H9 (cell line): ENCODE results near the gene FCER1G. TPM values are rescaled to one million over a fixed set of nuclear protein-coding genes. Genes with fewer than 3 reads are reported as not detected.

ENCODE experiments used
- DNase-seq: peaks from one replicate; pipeline ENCODE4 v3.0.0-alpha.2; 2017
- H2AFZ ChIP-seq: one replicate; pipeline ENCODE4 v1.6.1; 2013; ENCODE audit warnings: mild to moderate bottlenecking, low read length, control low read depth, moderate library complexity
- H2AK5ac ChIP-seq: 2 replicates; pipeline ENCODE4 v1.6.1; 2013; ENCODE audit warnings: low read length, control low read depth, mixed read lengths; ENCODE audit not compliant: insufficient read length
- H2BK120ac ChIP-seq: one replicate; pipeline ENCODE4 v1.6.1; 2013; ENCODE audit warnings: low read depth, mild to moderate bottlenecking, low read length, control low read depth, inconsistent platforms; ENCODE audit not compliant: poor library complexity, severe bottlenecking
- H2BK12ac ChIP-seq: 2 replicates; pipeline ENCODE4 v1.6.1; 2013; ENCODE audit warnings: low read length, control low read depth, mixed read lengths, low read depth; ENCODE audit not compliant: insufficient read length
- H2BK15ac ChIP-seq: 2 replicates; pipeline ENCODE4 v1.6.1; 2013; ENCODE audit warnings: low read depth, low read length, control low read depth
- H2BK20ac ChIP-seq: one replicate; pipeline ENCODE4 v1.6.1; 2013; ENCODE audit warnings: low read depth, mild to moderate bottlenecking, low read length, control low read depth, inconsistent platforms; ENCODE audit not compliant: poor library complexity, severe bottlenecking
- H2BK5ac ChIP-seq: 2 replicates; pipeline ENCODE4 v1.6.1; 2013; ENCODE audit warnings: low read length, control low read depth, mixed read lengths; ENCODE audit not compliant: insufficient read length
- H3K14ac ChIP-seq: 2 replicates; pipeline ENCODE4 v1.6.1; 2013; ENCODE audit warnings: low read length, control low read depth; ENCODE audit not compliant: insufficient read depth
- H3K18ac ChIP-seq: 2 replicates; pipeline ENCODE4 v1.6.1; 2013; ENCODE audit warnings: low read depth, mild to moderate bottlenecking, mixed read lengths, low read length, control low read depth; ENCODE audit not compliant: insufficient read length
- H3K23ac ChIP-seq: 2 replicates; pipeline ENCODE4 v1.6.1; 2013; ENCODE audit warnings: low read length, control low read depth, mixed read lengths, low read depth; ENCODE audit not compliant: insufficient read length
- H3K23me2 ChIP-seq: 2 replicates; pipeline ENCODE4 v1.6.1; 2013; ENCODE audit warnings: low read depth, mild to moderate bottlenecking, mixed read lengths, low read length, control low read depth; ENCODE audit not compliant: insufficient read length, poor library complexity, severe bottlenecking
- H3K27ac ChIP-seq: 2 replicates; pipeline ENCODE4 v1.5.1; 2013; ENCODE audit warnings: low read length, control low read depth, mixed read lengths, low read depth; ENCODE audit not compliant: insufficient read length
- H3K27me3 ChIP-seq: 2 replicates; pipeline ENCODE4 v1.6.1; 2013; ENCODE audit warnings: low read length, control low read depth, inconsistent platforms; ENCODE audit not compliant: insufficient read depth
- H3K4ac ChIP-seq: 2 replicates; pipeline ENCODE4 v1.6.1; 2013; ENCODE audit warnings: low read depth, mild to moderate bottlenecking, control low read depth, inconsistent platforms, low read length, moderate library complexity
- H3K4me1 ChIP-seq: 2 replicates; pipeline ENCODE4 v1.6.1; 2013; ENCODE audit warnings: low read length, control low read depth, inconsistent platforms; ENCODE audit not compliant: insufficient read depth
- H3K4me2 ChIP-seq: 2 replicates; pipeline ENCODE4 v1.6.1; 2013; ENCODE audit warnings: low read length, control low read depth, mixed read lengths; ENCODE audit not compliant: insufficient read length, insufficient read depth
- H3K56ac ChIP-seq: 2 replicates; pipeline ENCODE4 v1.6.1; 2013; ENCODE audit warnings: low read depth, mild to moderate bottlenecking, mixed read lengths, low read length, control low read depth; ENCODE audit not compliant: insufficient read length
- H3K79me1 ChIP-seq: 2 replicates; pipeline ENCODE4 v1.6.1; 2013; ENCODE audit warnings: low read depth, mild to moderate bottlenecking, moderate library complexity, low read length, control low read depth, inconsistent platforms; ENCODE audit not compliant: insufficient read depth, poor library complexity, severe bottlenecking
- H3K79me2 ChIP-seq: 2 replicates; pipeline ENCODE4 v1.6.1; 2013; ENCODE audit warnings: low read length, control low read depth, inconsistent platforms; ENCODE audit not compliant: insufficient read depth
- H3K9ac ChIP-seq: 2 replicates; pipeline ENCODE4 v1.6.1; 2013; ENCODE audit warnings: low read length, control low read depth, mixed read lengths; ENCODE audit not compliant: insufficient read length; ENCODE audit errors: extremely low read depth
- H3K9me3 ChIP-seq: one replicate; pipeline ENCODE4 v1.6.1; 2013; ENCODE audit warnings: low read depth, low read length, inconsistent platforms; ENCODE audit not compliant: control insufficient read depth
- H3T11ph ChIP-seq: one replicate; pipeline ENCODE4 v1.6.1; 2013; ENCODE audit warnings: mild to moderate bottlenecking, low read length, control low read depth, inconsistent platforms
- H4K20me1 ChIP-seq: one replicate; pipeline ENCODE4 v1.6.1; 2013; ENCODE audit not compliant: control insufficient read depth, insufficient read length, insufficient read depth
- H4K5ac ChIP-seq: 2 replicates; pipeline ENCODE4 v1.6.1; 2013; ENCODE audit warnings: low read depth, mild to moderate bottlenecking, mixed read lengths, low read length, control low read depth; ENCODE audit not compliant: insufficient read length
- H4K8ac ChIP-seq: replicated peaks from 2 replicates; pipeline ENCODE4 v1.6.1; 2013; ENCODE audit warnings: low read length, control low read depth, mixed read lengths, low read depth; ENCODE audit not compliant: insufficient read length
- H4K91ac ChIP-seq: 2 replicates; pipeline ENCODE4 v1.6.1; 2013; ENCODE audit warnings: low read depth, mild to moderate bottlenecking, moderate library complexity, mixed read lengths, low read length, control low read depth; ENCODE audit not compliant: insufficient read length
- H3K27ac Mint-ChIP-seq, 3 experiments: 2 replicates in 2 of 3; 3 replicates in 1 of 3; pipeline ENCODE4 v1.8.0; 2020 to 2021; ENCODE audit warnings: mixed read lengths in 3 of 3, mild to moderate bottlenecking in 1 of 3, moderate library complexity in 1 of 3
- H3K27me3 Mint-ChIP-seq: 2 replicates; pipeline ENCODE4 v1.8.0; 2021; ENCODE audit warnings: low read depth, mild to moderate bottlenecking, moderate library complexity, mixed read lengths
- H3K36me3 Mint-ChIP-seq, 3 experiments: 2 replicates in 2 of 3; 3 replicates in 1 of 3; pipeline ENCODE4 v1.8.0; 2020 to 2021; ENCODE audit warnings: low read depth in 3 of 3, mixed read lengths in 3 of 3; ENCODE audit not compliant: insufficient read depth in 1 of 3
- H3K4me1 Mint-ChIP-seq, 2 experiments: 2 replicates each; pipeline ENCODE4 v1.8.0; 2020; ENCODE audit warnings: mixed read lengths in 2 of 2
- H3K4me3 Mint-ChIP-seq, 2 experiments: 2 replicates in 1 of 2; 3 replicates in 1 of 2; pipeline ENCODE4 v1.8.0; 2020 to 2021; ENCODE audit warnings: mild to moderate bottlenecking in 2 of 2, mixed read lengths in 2 of 2, moderate library complexity in 1 of 2
- H3K9me3 Mint-ChIP-seq, 2 experiments: 2 replicates in 1 of 2; 3 replicates in 1 of 2; pipeline ENCODE4 v1.8.0; 2020; ENCODE audit warnings: mild to moderate bottlenecking in 2 of 2, mixed read lengths in 2 of 2, moderate library complexity in 1 of 2
- WGBS: extraction: QIAGEN DNeasy Blood & Tissue Kit; methylation state at CpG from one replicate; pipeline ENCODE4 v1.1.7; 2013; ENCODE audit warnings: missing lambda C conversion rate, low lambda C conversion rate, mixed read lengths; ENCODE audit not compliant: insufficient read length; ENCODE audit errors: extremely low coverage; 5-methylcytosine and 5-hydroxymethylcytosine counted together
- total RNA-seq: library from RNA; stranded (reverse); gene quantifications from 2 replicates; pipeline ENCODE4 v1.2.1, GENCODE V29; 2021
- TF ChIP-seq, protein P1 (sequence below): fragments of 200-600 bp; sonication (generic); conservative IDR thresholded peaks from 3 replicates; pipeline ENCODE4 v1.8.0; 2021; ENCODE audit warnings: antibody characterized with exemption, mild to moderate bottlenecking

FCER1G gene
- total RNA-seq, 1 experiment from 2014 or later: 0.90 TPM

DNA sequence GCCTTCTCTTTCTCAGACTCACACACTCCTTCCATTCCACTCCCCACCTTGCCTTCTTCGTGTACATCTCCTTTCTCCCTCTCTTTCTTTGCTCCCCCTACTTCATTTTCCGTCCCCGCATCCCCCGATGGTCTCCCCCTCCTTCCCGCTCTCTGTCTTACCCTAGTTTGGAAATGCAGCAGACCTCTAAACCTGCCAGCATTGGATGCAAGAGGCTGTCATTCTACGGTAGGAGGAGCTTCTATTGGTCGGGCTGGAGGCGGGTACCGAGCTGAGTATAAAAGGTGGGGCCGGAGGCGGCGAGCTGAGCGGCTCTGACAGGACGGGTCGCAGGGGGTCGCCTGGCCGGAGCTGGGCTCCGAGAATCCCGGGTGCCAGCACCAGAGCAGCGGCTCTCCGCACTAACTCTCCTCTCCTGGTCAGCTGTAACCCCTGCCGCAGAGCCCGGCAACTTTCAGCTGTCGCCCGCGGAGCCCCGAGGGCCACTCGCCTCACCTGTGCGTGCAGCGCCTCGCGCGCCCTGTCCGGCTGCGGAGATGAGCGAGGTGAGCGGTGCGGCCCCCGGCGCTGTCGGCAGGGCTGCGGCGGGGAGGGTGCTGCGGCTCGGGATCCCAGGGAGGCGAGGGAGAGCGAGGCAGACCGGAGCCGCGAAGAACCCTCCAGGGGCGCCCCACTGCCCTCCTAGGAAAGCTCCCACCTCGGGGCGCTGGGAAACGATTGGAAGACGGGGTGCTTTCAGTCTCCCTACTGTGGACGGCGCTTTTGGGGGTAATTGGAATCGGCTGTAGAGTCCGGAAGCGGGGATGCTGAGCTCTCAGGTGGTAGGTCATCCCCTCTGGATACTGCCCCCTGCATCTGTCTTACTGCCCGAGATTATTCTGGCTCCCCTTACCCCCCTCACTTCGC, 43.6 kb downstream of the FCER1G start, which contains the start of gene PCP4L1:
Gene PCP4L1 (plus strand): TSS at position 307 of the 906 bp plus-strand sequence. CDS start 230 bp downstream, at position 537.
- peak; percentile 95 for DNase-seq
- peaks cover 27 to 28% of the 10 kb centered on the region in 2 experiments for H3K9me3 Mint-ChIP-seq
- H2AK5ac ChIP-seq: no peak within 1 kb of the TSS
- no peak within 1 kb of the TSS for H3K23ac ChIP-seq
- no CpG with 5 or more reads among the region's 62 CpGs for WGBS
- H2AFZ ChIP-seq: peak within 1 kb of the TSS; percentile 74
- H3K27ac ChIP-seq: no peak within 1 kb of the TSS
- no peak within 1 kb of the TSS for H3K18ac ChIP-seq
- no peak within 1 kb of the TSS for H3T11ph ChIP-seq
- no peak within 1 kb of the TSS; a peak in 1 of 7 replicates for H3K27ac Mint-ChIP-seq
- TF ChIP-seq, protein P1, sequence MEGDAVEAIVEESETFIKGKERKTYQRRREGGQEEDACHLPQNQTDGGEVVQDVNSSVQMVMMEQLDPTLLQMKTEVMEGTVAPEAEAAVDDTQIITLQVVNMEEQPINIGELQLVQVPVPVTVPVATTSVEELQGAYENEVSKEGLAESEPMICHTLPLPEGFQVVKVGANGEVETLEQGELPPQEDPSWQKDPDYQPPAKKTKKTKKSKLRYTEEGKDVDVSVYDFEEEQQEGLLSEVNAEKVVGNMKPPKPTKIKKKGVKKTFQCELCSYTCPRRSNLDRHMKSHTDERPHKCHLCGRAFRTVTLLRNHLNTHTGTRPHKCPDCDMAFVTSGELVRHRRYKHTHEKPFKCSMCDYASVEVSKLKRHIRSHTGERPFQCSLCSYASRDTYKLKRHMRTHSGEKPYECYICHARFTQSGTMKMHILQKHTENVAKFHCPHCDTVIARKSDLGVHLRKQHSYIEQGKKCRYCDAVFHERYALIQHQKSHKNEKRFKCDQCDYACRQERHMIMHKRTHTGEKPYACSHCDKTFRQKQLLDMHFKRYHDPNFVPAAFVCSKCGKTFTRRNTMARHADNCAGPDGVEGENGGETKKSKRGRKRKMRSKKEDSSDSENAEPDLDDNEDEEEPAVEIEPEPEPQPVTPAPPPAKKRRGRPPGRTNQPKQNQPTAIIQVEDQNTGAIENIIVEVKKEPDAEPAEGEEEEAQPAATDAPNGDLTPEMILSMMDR: no peak
- H3K56ac ChIP-seq: no peak within 1 kb of the TSS
- H3K14ac ChIP-seq: peak within 1 kb of the TSS; percentile 55; the same call in 1 of the 2 replicates
- no peak within 1 kb of the TSS for H2BK120ac ChIP-seq
- peaks cover 6% of the 10 kb centered on the region for H3K9me3 ChIP-seq
- no peak within 1 kb of the TSS for H4K91ac ChIP-seq
- peaks cover 12% of the 10 kb centered on the region; the same call in 1 of the 2 replicates for H3K27me3 ChIP-seq
- peaks cover 81% of the 10 kb centered on the region for H3K27me3 Mint-ChIP-seq
- H3K36me3 Mint-ChIP-seq: peaks cover 13 to 20% (median 14%) of the 10 kb centered on the region in 3 experiments
- H2BK5ac ChIP-seq: no peak within 1 kb of the TSS
- no peaks in the 10 kb centered on the region for H3K79me1 ChIP-seq
- H2BK20ac ChIP-seq: no peak within 1 kb of the TSS
- H3K23me2 ChIP-seq: peaks cover 11% of the 10 kb centered on the region
- peaks cover 5% of the 10 kb centered on the region; the same call in 1 of the 2 replicates for H3K4me1 ChIP-seq
- H3K4me2 ChIP-seq: peak within 1 kb of the TSS; percentile 55
- H3K4ac ChIP-seq: no peak within 1 kb of the TSS
- H4K5ac ChIP-seq: no peak within 1 kb of the TSS
- no peaks in the 10 kb centered on the region for H4K20me1 ChIP-seq
- H3K9ac ChIP-seq: no peak within 1 kb of the TSS
- H2BK15ac ChIP-seq: no peak within 1 kb of the TSS
- H4K8ac ChIP-seq: no peak within 1 kb of the TSS
- peaks cover 17 to 26% of the 10 kb centered on the region in 2 experiments for H3K4me1 Mint-ChIP-seq
- no peaks in the 10 kb centered on the region for H3K79me2 ChIP-seq
- no peak within 1 kb of the TSS for H2BK12ac ChIP-seq
- peak within 1 kb of the TSS; percentile 59 to 78 for H3K4me3 Mint-ChIP-seq
